DND-41 (cell line): ENCODE measurements around the gene EIF4H.

Experiments
- ATAC-seq: fragments of 200-7000 bp; cut with Tn5 transposase; 3 replicates; pipeline ENCODE4 v1.9.1; 2021; ENCODE audit warnings: low read depth; ENCODE audit not compliant: insufficient read depth
- DNase-seq: peaks from one replicate; pipeline ENCODE4 v3.0.0-alpha.2; 2020
- H2AFZ ChIP-seq: 2 replicates; pipeline ENCODE4 v1.6.0; 2012; ENCODE audit warnings: low read depth, low read length
- H3K27ac ChIP-seq: 2 replicates; pipeline ENCODE4 v1.5.1; 2012; ENCODE audit warnings: low read length, inconsistent platforms
- H3K27me3 ChIP-seq: fragments of 200-600 bp; sonication (generic); 2 replicates; pipeline ENCODE4 v1.6.0; 2012; ENCODE audit warnings: low read length, mild to moderate bottlenecking, inconsistent platforms; ENCODE audit not compliant: insufficient read depth, poor library complexity
- H3K36me3 ChIP-seq: 2 replicates; pipeline ENCODE4 v1.5.1; 2012; ENCODE audit warnings: low read length, inconsistent platforms; ENCODE audit not compliant: insufficient read depth
- H3K4me1 ChIP-seq: 2 replicates; pipeline ENCODE4 v1.5.1; 2012; ENCODE audit warnings: mild to moderate bottlenecking, low read length; ENCODE audit not compliant: insufficient read depth
- H3K4me2 ChIP-seq: 2 replicates; pipeline ENCODE4 v1.6.0; 2012; ENCODE audit warnings: mild to moderate bottlenecking, moderate library complexity, low read length, inconsistent platforms; ENCODE audit not compliant: insufficient read depth
- H3K4me3 ChIP-seq, 2 experiments: fragments of 200-600 bp in 1 of 2; shearing (Covaris generic) in 1 of 2; 2 replicates each; pipeline ENCODE4 v1.5.1; 2012 to 2016; ENCODE audit warnings: inconsistent platforms in 2 of 2, low read length in 2 of 2, mild to moderate bottlenecking in 2 of 2, low read depth in 1 of 2, moderate library complexity in 1 of 2
- H3K79me2 ChIP-seq: 2 replicates; pipeline ENCODE4 v1.6.0; 2012; ENCODE audit warnings: low read length, inconsistent platforms; ENCODE audit not compliant: insufficient read depth
- H3K9ac ChIP-seq: 2 replicates; pipeline ENCODE4 v1.6.0; 2012; ENCODE audit warnings: low read depth, mild to moderate bottlenecking, inconsistent platforms, low read length, moderate library complexity
- H3K9me3 ChIP-seq: 2 replicates; pipeline ENCODE4 v1.5.1; 2012; ENCODE audit warnings: low read length, moderate library complexity, mild to moderate bottlenecking, inconsistent platforms; ENCODE audit not compliant: insufficient read depth, severe bottlenecking
- H4K20me1 ChIP-seq: 2 replicates; pipeline ENCODE4 v1.6.0; 2012; ENCODE audit warnings: low read length; ENCODE audit not compliant: insufficient read depth
- EZH2 ChIP-seq: IDR thresholded peaks from 3 replicates; pipeline ENCODE4 v1.6.1; 2012; ENCODE audit warnings: borderline replicate concordance, low read depth, mild to moderate bottlenecking, moderate library complexity, low read length, inconsistent platforms; ENCODE audit not compliant: severe bottlenecking
- TF ChIP-seq, protein P1 (sequence below): IDR thresholded peaks from 2 replicates; pipeline ENCODE4 v1.5.1; 2012; ENCODE audit warnings: borderline replicate concordance, low read length, moderate library complexity, mild to moderate bottlenecking; ENCODE audit not compliant: poor library complexity, severe bottlenecking; ENCODE audit errors: extremely low read depth

The EIF4H gene

DNA sequence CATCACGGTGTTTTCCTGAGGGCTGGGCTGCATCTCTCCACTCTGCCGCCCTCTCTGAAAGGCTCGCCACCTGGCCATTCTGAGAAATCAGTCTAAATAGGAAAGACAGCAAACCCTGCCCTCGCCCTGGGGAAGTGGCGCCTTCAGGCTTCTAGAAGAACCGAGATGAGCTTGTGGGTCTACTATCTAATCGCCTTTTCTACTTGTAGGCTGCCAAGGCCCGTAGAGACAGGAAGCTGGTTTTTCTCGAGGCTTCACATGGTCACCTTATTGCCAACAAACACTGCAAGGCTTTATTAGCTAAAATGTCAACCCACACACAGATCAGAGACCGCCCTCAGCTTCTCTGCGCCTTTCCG is 57.1 kb downstream of the EIF4H start:
- Histone ChIP-seq H3K27ac (no peak overlapping the region), H3K4me1 (peaks cover 14% of the 10 kb centered on the region), H2AFZ (no peak overlapping the region), H3K9me3 (no peaks in the 10 kb centered on the region), H3K79me2 (peaks cover 10% of the 10 kb centered on the region; the same call in 1 of the 2 replicates), H3K36me3 (peaks cover 86% of the 10 kb centered on the region), H3K4me2 (no peak overlapping the region), H4K20me1 (no peaks in the 10 kb centered on the region), H3K9ac (no peak overlapping the region), H3K27me3 (no peaks in the 10 kb centered on the region), H3K4me3 (no peak overlapping the region)
- TF ChIP-seq, protein P1, sequence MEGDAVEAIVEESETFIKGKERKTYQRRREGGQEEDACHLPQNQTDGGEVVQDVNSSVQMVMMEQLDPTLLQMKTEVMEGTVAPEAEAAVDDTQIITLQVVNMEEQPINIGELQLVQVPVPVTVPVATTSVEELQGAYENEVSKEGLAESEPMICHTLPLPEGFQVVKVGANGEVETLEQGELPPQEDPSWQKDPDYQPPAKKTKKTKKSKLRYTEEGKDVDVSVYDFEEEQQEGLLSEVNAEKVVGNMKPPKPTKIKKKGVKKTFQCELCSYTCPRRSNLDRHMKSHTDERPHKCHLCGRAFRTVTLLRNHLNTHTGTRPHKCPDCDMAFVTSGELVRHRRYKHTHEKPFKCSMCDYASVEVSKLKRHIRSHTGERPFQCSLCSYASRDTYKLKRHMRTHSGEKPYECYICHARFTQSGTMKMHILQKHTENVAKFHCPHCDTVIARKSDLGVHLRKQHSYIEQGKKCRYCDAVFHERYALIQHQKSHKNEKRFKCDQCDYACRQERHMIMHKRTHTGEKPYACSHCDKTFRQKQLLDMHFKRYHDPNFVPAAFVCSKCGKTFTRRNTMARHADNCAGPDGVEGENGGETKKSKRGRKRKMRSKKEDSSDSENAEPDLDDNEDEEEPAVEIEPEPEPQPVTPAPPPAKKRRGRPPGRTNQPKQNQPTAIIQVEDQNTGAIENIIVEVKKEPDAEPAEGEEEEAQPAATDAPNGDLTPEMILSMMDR = no peak
- no peak for DNase-seq
- 0 out of 3 replicates have a peak, but pooled peaks have one; percentile 17 for ATAC-seq

DNA sequence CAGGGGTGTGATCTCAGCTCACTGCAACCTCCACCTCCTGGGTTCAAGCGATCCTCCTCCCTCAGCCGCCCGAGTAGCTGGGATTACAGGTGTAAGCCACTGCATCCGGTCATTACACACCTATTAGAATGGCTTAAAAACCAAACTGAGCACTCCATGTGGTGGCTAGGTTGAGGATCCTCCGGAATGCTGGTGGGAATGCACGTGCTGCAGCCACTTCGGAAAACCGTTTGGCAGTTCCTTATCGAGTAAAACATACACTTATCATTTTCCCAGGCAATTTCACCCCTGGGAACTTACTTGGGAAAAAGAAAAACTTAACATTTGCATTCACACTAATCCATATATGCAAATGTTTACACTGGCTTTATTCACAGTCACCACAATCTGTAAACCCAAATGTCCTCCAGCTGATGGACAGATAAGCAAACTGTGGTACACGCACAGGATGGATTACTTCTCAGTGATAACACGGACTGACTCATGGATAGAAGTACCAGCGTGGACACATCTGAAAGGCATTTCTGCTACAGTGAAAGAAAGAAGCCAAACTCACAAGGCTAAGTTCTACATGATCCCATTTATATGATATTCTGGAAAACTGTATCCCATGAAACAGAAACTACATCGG is 59.6 kb downstream of the EIF4H start:
- H3K36me3 ChIP-seq = peaks cover 97% of the 10 kb centered on the region
- H3K27ac ChIP-seq = peak overlapping the region; percentile 64
- TF ChIP-seq EZH2 = no peak
- TF ChIP-seq, protein P1 = no peak
- H3K9me3 ChIP-seq = no peaks in the 10 kb centered on the region
- peaks cover 5% of the 10 kb centered on the region; the same call in 1 of the 2 replicates for H4K20me1 ChIP-seq
- no peak overlapping the region for H2AFZ ChIP-seq
- H3K4me2 ChIP-seq = no peak overlapping the region
- no peaks in the 10 kb centered on the region for H3K27me3 ChIP-seq
- no peak overlapping the region for H3K9ac ChIP-seq
- DNase-seq (no peak), ATAC-seq (no peak)
- peaks cover 22% of the 10 kb centered on the region; the same call in 1 of the 2 replicates for H3K79me2 ChIP-seq
- peaks cover 35% of the 10 kb centered on the region for H3K4me1 ChIP-seq
- H3K4me3 ChIP-seq = no peak overlapping the region

DNA sequence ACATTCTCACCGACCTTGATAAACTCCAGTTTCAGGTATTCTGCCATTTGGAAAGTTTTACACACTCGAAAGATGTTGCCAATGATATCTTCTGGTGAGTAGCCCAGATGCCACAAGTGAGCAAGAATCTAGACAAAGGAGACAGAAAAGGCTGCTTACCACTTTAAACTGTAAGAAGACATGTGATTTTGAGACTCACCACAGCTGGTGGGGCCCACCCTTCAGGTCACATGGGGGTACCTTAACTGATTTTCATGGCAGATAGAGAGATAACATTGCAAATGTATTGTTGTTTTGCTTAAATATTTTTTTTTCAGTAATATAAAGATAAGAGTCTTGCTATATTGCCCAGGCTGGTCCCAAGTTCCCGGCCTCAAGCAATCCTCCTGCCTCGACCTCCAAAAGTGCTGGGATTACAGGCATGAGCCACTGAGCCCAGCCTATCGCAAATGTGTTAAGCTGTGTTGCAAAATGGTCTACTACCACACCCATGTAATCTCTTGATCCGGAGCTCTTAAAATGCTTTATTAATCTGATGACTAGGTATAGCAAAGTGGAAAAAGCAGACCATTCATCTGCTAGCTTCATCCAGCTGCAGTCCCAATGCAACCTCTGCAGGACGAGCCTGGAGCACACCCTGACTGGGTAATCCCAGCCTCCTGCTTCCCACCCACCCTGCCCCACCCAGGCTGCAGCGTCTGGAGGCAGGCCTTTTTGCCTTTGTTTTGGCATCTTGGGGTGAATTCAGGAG is 61.5 kb downstream of the EIF4H start:
- H3K4me1 ChIP-seq = peaks cover 42% of the 10 kb centered on the region
- TF ChIP-seq, protein P1 = no peak
- no peak for TF ChIP-seq EZH2
- H2AFZ ChIP-seq = no peak overlapping the region
- H3K9ac ChIP-seq = peak overlapping the region; percentile 30; the same call in 1 of the 2 replicates
- DNase-seq (no peak), ATAC-seq (0 out of 3 replicates have a peak, but pooled peaks have one; percentile 18)
- H3K4me2 ChIP-seq = no peak overlapping the region
- H3K27me3 ChIP-seq = no peaks in the 10 kb centered on the region
- peaks cover 33% of the 10 kb centered on the region for H3K79me2 ChIP-seq
- H3K27ac ChIP-seq = peak overlapping the region; percentile 73
- peaks cover 12% of the 10 kb centered on the region; the same call in 1 of the 2 replicates for H4K20me1 ChIP-seq
- no peak overlapping the region for H3K4me3 ChIP-seq
- H3K9me3 ChIP-seq = no peaks in the 10 kb centered on the region
- H3K36me3 ChIP-seq = peaks cover 97% of the 10 kb centered on the region
